B cell (primary cell): ENCODE data around the gene CFAP73. TPM values are rescaled to one million over a fixed set of nuclear protein-coding genes. Genes with fewer than 3 reads are reported as not detected.

Experiments
- ATAC-seq: fragments of 200-7000 bp; cut with Tn5 transposase; one replicate; pipeline ENCODE4 v1.10.0; 2021; ENCODE audit warnings: low read depth, mild to moderate bottlenecking, moderate number of reproducible peaks, moderate library complexity
- CTCF ChIA-PET: fragments of 350-600 bp; sonication (Branson Sonifier 250); formaldehyde crosslinking; loops from one replicate; lab custom pipeline; 2021; ENCODE audit warnings: antibody characterized with exemption, inconsistent platforms; lab: Charles Lee
- POLR2A ChIA-PET: fragments of 350-600 bp; sonication (Branson Sonifier 250); formaldehyde crosslinking; loops from one replicate; lab custom pipeline; 2021; ENCODE audit warnings: antibody characterized with exemption; lab: Charles Lee
- DNase-seq: peaks from one replicate; pipeline ENCODE4 v3.0.0; 2013
- H2AFZ ChIP-seq: 2 replicates; pipeline ENCODE4 v1.6.1; 2012; ENCODE audit warnings: mild to moderate bottlenecking, low read depth, low read length; ENCODE audit not compliant: insufficient read depth, poor library complexity, severe bottlenecking
- H3K27ac ChIP-seq, 2 donors: 1 replicate in 1 of 2; 2 replicates in 1 of 2; pipeline ENCODE4 v1.5.1; 2012 to 2013; ENCODE audit warnings: low read length in 2 of 2, mild to moderate bottlenecking in 2 of 2, moderate library complexity in 1 of 2
- H3K27me3 ChIP-seq, 4 experiments: fragments of 200-600 bp in 1 of 4; sonication (generic) in 1 of 4; replicated peaks in 1 of 4; 1 replicate in 2 of 4; 2 replicates in 2 of 4; pipeline versions ENCODE4 v1.6.1 to v1.7.0; 2013 to 2016; ENCODE audit warnings: low read length in 3 of 4, mild to moderate bottlenecking in 2 of 4, mixed read lengths in 1 of 4, moderate library complexity in 1 of 4; ENCODE audit not compliant: insufficient read depth in 4 of 4, control insufficient read depth in 3 of 4; ENCODE audit errors: control extremely low read depth in 1 of 4
- H3K36me3 ChIP-seq, 2 experiments: replicated peaks in 1 of 2; 1 replicate in 1 of 2; 2 replicates in 1 of 2; pipeline versions ENCODE4 v1.6.1 to v1.7.1; 2013; ENCODE audit warnings: low read length in 1 of 2; ENCODE audit not compliant: insufficient read depth in 2 of 2, control insufficient read depth in 1 of 2; ENCODE audit errors: control extremely low read depth in 1 of 2, extremely low read depth in 1 of 2
- H3K4me1 ChIP-seq, 2 donors: fragments of 200-600 bp in 1 of 2; sonication (generic) in 1 of 2; 1 replicate in 1 of 2; 2 replicates in 1 of 2; pipeline versions ENCODE4 v1.5.1 to v1.6.1; 2013 to 2017; ENCODE audit warnings: low read length in 2 of 2; ENCODE audit not compliant: control insufficient read depth in 2 of 2, insufficient read depth in 2 of 2
- H3K4me2 ChIP-seq: replicated peaks from 2 replicates; pipeline ENCODE3; 2012; ENCODE audit warnings: mild to moderate bottlenecking, low read depth, low read length; ENCODE audit not compliant: poor library complexity, severe bottlenecking
- H3K4me3 ChIP-seq, 5 experiments: fragments of 200-600 bp in 1 of 5; sonication (generic) in 1 of 5; 1 replicate in 3 of 5; 2 replicates in 2 of 5; pipeline versions ENCODE4 v1.5.1 to v1.7.0; 2011 to 2016; ENCODE audit warnings: low read length in 4 of 5, mild to moderate bottlenecking in 4 of 5, low read depth in 2 of 5, control low read depth in 1 of 5, moderate library complexity in 1 of 5; ENCODE audit not compliant: insufficient read depth in 1 of 5; ENCODE audit errors: control extremely low read depth in 1 of 5, extremely low read depth in 1 of 5
- H3K79me2 ChIP-seq: fragments of 200-600 bp; sonication (generic); one replicate; pipeline ENCODE4 v1.6.0; 2016; ENCODE audit warnings: low read length; ENCODE audit not compliant: control insufficient read depth, insufficient read depth
- H3K9ac ChIP-seq: fragments of 200-600 bp; sonication (generic); 2 replicates; pipeline ENCODE4 v1.6.1; 2017; ENCODE audit warnings: mild to moderate bottlenecking, low read length, moderate library complexity
- H3K9me3 ChIP-seq, 3 donors: one replicate each; pipeline versions ENCODE4 v1.6.1 to v1.7.1; 2013; ENCODE audit warnings: low read length in 2 of 3; ENCODE audit not compliant: control insufficient read depth in 2 of 3, insufficient read depth in 1 of 3; ENCODE audit errors: control extremely low read depth in 1 of 3
- H4K20me1 ChIP-seq: 2 replicates; pipeline ENCODE4 v1.6.0; 2012; ENCODE audit warnings: mild to moderate bottlenecking, low read length; ENCODE audit not compliant: insufficient read depth, control insufficient read depth, poor library complexity, severe bottlenecking
- H3K27ac Mint-ChIP-seq: one replicate; pipeline ENCODE4 v1.8.0; 2021; ENCODE audit warnings: mixed read lengths
- H3K27me3 Mint-ChIP-seq: one replicate; pipeline ENCODE4 v1.8.0; 2021; ENCODE audit warnings: mixed read lengths
- H3K4me1 Mint-ChIP-seq: one replicate; pipeline ENCODE4 v1.8.0; 2021; ENCODE audit warnings: mixed read lengths
- H3K4me3 Mint-ChIP-seq: one replicate; pipeline ENCODE4 v1.8.0; 2021; ENCODE audit warnings: mixed read lengths
- H3K9me3 Mint-ChIP-seq: one replicate; pipeline ENCODE4 v1.8.0; 2022; ENCODE audit warnings: mixed read lengths; ENCODE audit not compliant: insufficient read depth
- EZH2 ChIP-seq: IDR thresholded peaks from 2 replicates; pipeline ENCODE4 v1.6.1; 2012; ENCODE audit warnings: borderline replicate concordance, low read depth, mild to moderate bottlenecking, moderate library complexity, low read length; ENCODE audit not compliant: insufficient read depth, poor library complexity, severe bottlenecking
- WGBS: methylation state at CpG from one replicate; pipeline ENCODE4 v1.1.5; 2013; ENCODE audit warnings: missing lambda C conversion rate; ENCODE audit not compliant: insufficient coverage; 5-methylcytosine and 5-hydroxymethylcytosine counted together
- intact Hi-C: fragments of 100-400 bp; cut with micrococcal nuclease; formaldehyde crosslinking; loops from one replicate; pipeline ENCODE4 v1.10.0; 2022
- polyA plus RNA-seq: library from polyadenylated mRNA; depleted of rRNA; stranded (reverse); fragments of >200 nt; gene quantifications from 2 replicates; pipeline ENCODE4 v1.2.3, GENCODE V29; 2012
- total RNA-seq, 2 donors: library from RNA; stranded (reverse); fragments of 120-200 nt in 1 of 2; gene quantifications; 1 replicate in 1 of 2; 2 replicates in 1 of 2; pipeline versions ENCODE4 v1.2.3 to v1.2.4, GENCODE V29; 2013 to 2022
- TF ChIP-seq, protein P1 (sequence below): fragments of 200-600 bp; IDR thresholded peaks from one replicate; pipeline ENCODE4 v1.8.0; 2022; ENCODE audit warnings: antibody characterized with exemption, mild to moderate bottlenecking

The CFAP73 gene
- total and polyA plus RNA-seq, 2 donors (not counting 1 experiment from before 2014, with no cell fraction given), result 0.13 to 5.1 TPM

GRCh38 chr12:113195598-113195997 lies 46.1 kb downstream of the CFAP73 start:
- POLR2A ChIA-PET, result interaction anchor here (0.6 kb wide), 1 partner anchor 107 kb away, joined by 3 read pairs; no protein-coding TSS in a partner anchor
- ATAC-seq, result no peak
- Histone ChIP-seq H3K27me3 (no peaks in the 10 kb centered on the region), H3K4me3 (no peak overlapping the region), H3K9ac (no peak overlapping the region), H3K36me3 (peaks cover 3 to 19% of the 10 kb centered on the region in 2 experiments), H3K79me2 (no peaks in the 10 kb centered on the region), H4K20me1 (no peaks in the 10 kb centered on the region), H3K27ac (no peak overlapping the region), H2AFZ (no peak overlapping the region), H3K9me3 (peaks cover 0 to 3% (median 0%) of the 10 kb centered on the region in 3 donors), H3K4me1 (peaks cover 12 to 18% of the 10 kb centered on the region in 2 donors), H3K4me2 (no peak overlapping the region)
- intact Hi-C loops, result loop anchor here (5.0 to 10.0 kb wide), 2 partner anchors 99 to 232 kb away; no protein-coding TSS in a partner anchor
- CTCF ChIA-PET, result interaction anchor here (0.6 to 4.2 kb wide), 14 partner anchors 9 to 230 kb away, joined by 3 to 96 read pairs (median 3); partner anchors contain the start of gene TPCN1
- TF ChIP-seq, protein P1, sequence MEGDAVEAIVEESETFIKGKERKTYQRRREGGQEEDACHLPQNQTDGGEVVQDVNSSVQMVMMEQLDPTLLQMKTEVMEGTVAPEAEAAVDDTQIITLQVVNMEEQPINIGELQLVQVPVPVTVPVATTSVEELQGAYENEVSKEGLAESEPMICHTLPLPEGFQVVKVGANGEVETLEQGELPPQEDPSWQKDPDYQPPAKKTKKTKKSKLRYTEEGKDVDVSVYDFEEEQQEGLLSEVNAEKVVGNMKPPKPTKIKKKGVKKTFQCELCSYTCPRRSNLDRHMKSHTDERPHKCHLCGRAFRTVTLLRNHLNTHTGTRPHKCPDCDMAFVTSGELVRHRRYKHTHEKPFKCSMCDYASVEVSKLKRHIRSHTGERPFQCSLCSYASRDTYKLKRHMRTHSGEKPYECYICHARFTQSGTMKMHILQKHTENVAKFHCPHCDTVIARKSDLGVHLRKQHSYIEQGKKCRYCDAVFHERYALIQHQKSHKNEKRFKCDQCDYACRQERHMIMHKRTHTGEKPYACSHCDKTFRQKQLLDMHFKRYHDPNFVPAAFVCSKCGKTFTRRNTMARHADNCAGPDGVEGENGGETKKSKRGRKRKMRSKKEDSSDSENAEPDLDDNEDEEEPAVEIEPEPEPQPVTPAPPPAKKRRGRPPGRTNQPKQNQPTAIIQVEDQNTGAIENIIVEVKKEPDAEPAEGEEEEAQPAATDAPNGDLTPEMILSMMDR, result no peak
- TF ChIP-seq EZH2, result no peak
- H3K4me3 Mint-ChIP-seq, result no peak overlapping the region
- peaks cover 20% of the 10 kb centered on the region for H3K4me1 Mint-ChIP-seq
- H3K27me3 Mint-ChIP-seq, result no peaks in the 10 kb centered on the region
- DNase-seq, result no peak
- 100% methylated on average over 6 of the region's 13 CpGs for WGBS
- H3K27ac Mint-ChIP-seq, result peak overlapping the region; percentile 72
- no peaks in the 10 kb centered on the region for H3K9me3 Mint-ChIP-seq

GRCh38 chr12:113196582-113196981 lies 47.1 kb downstream of the CFAP73 start:
- Mint-ChIP-seq H3K27ac (peak overlapping the region; percentile 68), H3K9me3 (no peaks in the 10 kb centered on the region), H3K27me3 (no peaks in the 10 kb centered on the region), H3K4me1 (peaks cover 20% of the 10 kb centered on the region), H3K4me3 (no peak overlapping the region)
- 96% methylated on average over 6 of the region's 7 CpGs for WGBS
- Histone ChIP-seq H3K4me2 (no peak overlapping the region), H4K20me1 (no peaks in the 10 kb centered on the region), H2AFZ (no peak overlapping the region), H3K36me3 (peaks cover 1 to 10% of the 10 kb centered on the region in 2 experiments), H3K4me1 (peaks cover 12 to 18% of the 10 kb centered on the region in 2 donors), H3K4me3 (no peak overlapping the region), H3K9ac (no peak overlapping the region), H3K9me3 (peaks cover 0 to 3% (median 0%) of the 10 kb centered on the region in 3 donors), H3K27ac (no peak overlapping the region), H3K79me2 (no peaks in the 10 kb centered on the region), H3K27me3 (no peaks in the 10 kb centered on the region)
- ATAC-seq (no peak), DNase-seq (no peak)
- TF ChIP-seq, protein P1, result no peak
- TF ChIP-seq EZH2, result no peak
- CTCF ChIA-PET, result interaction anchor here (0.7 to 4.2 kb wide), 14 partner anchors 9 to 1064 kb away, joined by 3 to 96 read pairs (median 5); partner anchors contain the start of genes DDX54, OAS2, SDSL and TPCN1
- intact Hi-C loops, result loop anchor here (5.0 to 10.0 kb wide), 2 partner anchors 98 to 231 kb away; no protein-coding TSS in a partner anchor
- POLR2A ChIA-PET, result interaction anchor here (1.0 to 2.2 kb wide), 5 partner anchors 12 to 37 kb away, joined by 5 to 17 read pairs (median 13); partner anchors contain the start of gene TPCN1
